ENCODE data around the gene FRY.

DNA sequence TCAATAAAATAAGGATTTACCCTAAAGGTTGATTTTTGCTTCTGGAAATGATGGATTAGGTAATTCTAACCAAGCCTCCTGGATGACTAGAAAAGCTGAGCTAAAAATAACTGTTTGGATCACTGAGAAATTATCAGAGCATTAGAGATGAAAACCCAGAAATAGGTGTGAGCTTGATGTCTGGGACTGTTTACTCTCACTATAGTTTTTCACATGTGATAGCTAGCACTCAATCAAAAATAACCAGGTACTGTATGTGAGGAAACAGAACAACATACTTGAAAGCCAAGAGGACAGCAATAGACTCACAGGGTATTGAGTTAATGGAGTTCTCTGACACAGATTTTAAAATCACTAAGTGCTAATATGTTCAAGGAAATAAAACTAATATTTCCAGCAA is 274.1 kb downstream of the FRY start:
- TF ChIP-seq YY1 (IDR thresholded peaks at IDR 0.05; ENCODE audit: low read depth) (no peak), RAD21 (IDR thresholded peaks at IDR 0.05; ENCODE audit: low read depth) (no peak), EP300 (IDR thresholded peaks at IDR 0.05; ENCODE audit: borderline replicate concordance) (no peak), CEBPB (IDR thresholded peaks at IDR 0.05) (no peak), TAF1 (IDR thresholded peaks at IDR 0.05; ENCODE audit: low read depth) (no peak), CREB1 (IDR thresholded peaks at IDR 0.05; ENCODE audit: low read depth) (no peak)
- TF ChIP-seq, protein P1, sequence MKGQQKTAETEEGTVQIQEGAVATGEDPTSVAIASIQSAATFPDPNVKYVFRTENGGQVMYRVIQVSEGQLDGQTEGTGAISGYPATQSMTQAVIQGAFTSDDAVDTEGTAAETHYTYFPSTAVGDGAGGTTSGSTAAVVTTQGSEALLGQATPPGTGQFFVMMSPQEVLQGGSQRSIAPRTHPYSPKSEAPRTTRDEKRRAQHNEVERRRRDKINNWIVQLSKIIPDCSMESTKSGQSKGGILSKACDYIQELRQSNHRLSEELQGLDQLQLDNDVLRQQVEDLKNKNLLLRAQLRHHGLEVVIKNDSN (IDR thresholded peaks at IDR 0.05), result no peak
- TF ChIP-seq, protein P2, sequence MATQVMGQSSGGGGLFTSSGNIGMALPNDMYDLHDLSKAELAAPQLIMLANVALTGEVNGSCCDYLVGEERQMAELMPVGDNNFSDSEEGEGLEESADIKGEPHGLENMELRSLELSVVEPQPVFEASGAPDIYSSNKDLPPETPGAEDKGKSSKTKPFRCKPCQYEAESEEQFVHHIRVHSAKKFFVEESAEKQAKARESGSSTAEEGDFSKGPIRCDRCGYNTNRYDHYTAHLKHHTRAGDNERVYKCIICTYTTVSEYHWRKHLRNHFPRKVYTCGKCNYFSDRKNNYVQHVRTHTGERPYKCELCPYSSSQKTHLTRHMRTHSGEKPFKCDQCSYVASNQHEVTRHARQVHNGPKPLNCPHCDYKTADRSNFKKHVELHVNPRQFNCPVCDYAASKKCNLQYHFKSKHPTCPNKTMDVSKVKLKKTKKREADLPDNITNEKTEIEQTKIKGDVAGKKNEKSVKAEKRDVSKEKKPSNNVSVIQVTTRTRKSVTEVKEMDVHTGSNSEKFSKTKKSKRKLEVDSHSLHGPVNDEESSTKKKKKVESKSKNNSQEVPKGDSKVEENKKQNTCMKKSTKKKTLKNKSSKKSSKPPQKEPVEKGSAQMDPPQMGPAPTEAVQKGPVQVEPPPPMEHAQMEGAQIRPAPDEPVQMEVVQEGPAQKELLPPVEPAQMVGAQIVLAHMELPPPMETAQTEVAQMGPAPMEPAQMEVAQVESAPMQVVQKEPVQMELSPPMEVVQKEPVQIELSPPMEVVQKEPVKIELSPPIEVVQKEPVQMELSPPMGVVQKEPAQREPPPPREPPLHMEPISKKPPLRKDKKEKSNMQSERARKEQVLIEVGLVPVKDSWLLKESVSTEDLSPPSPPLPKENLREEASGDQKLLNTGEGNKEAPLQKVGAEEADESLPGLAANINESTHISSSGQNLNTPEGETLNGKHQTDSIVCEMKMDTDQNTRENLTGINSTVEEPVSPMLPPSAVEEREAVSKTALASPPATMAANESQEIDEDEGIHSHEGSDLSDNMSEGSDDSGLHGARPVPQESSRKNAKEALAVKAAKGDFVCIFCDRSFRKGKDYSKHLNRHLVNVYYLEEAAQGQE (IDR thresholded peaks at IDR 0.05; ENCODE audit: low read depth), result no peak
- TF ChIP-seq, protein P3, sequence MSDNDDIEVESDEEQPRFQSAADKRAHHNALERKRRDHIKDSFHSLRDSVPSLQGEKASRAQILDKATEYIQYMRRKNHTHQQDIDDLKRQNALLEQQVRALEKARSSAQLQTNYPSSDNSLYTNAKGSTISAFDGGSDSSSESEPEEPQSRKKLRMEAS (IDR thresholded peaks at IDR 0.05), result no peak
